ENCODE results near the gene METTL14. TPM values are rescaled to one million over a fixed set of nuclear protein-coding genes. Genes with fewer than 3 reads are reported as not detected.
"Not testable (repeated sequence)": the region's sequence is repeated elsewhere in the genome, so short reads cannot be mapped to it uniquely, and the experiment has no call there.

Gene METTL14
- total RNA-seq, 1 experiment from 2014 or later: 51.1 TPM

DNA sequence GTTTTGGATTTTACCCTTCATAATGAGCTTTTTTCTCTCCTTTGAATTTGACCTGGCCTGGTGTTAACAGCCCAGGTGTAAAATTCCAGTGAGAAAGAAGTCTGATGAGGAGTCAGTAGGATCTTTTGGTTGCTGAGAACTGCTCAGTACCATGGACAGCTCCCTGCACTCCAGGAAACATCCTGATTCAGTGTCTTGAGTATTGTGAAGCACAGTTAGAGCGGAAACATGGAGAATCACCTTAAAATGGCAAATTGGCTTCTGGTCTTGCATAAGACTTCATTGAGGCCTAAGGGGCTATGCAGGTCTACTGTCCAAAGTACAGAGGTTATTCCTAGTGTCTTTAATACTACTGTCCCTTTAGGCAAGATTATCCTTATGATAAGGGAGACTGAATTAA is 16.0 kb upstream of the METTL14 start (continued):
- peak; percentile 71 for TF ChIP-seq FOXK1 (CRISPR knock-in tag; IDR thresholded peaks at IDR 0.05)

DNA sequence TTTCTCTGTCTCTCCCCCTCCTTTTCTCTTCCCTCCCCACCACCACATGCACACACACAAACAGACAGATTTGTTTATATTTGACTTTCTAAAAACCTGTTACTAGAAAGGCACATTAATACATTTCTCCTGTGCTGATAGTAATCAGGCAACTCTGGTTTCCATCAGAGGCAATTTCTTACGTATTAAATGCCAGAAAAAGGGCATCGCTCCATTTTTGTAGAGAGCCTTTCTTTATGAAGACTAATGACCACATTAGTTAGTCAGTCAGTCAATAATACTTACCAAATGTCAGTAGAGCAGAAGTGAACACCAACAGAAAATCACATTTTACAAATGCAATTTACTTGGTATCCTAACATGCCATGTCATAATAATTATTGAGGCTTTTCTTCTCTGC is 14.2 kb upstream of the METTL14 start:
- H3K36me3 Mint-ChIP-seq; H3K9me3 Mint-ChIP-seq; H3K27me3 Mint-ChIP-seq (ENCODE audit: low read depth); POLR2A ChIA-PET; DNase-seq (ENCODE audit: low spot score); ATAC-seq; H3K4me1 Mint-ChIP-seq; H3K4me3 Mint-ChIP-seq; H3K27ac Mint-ChIP-seq: not testable (repeated sequence)
- CTCF ChIA-PET: interaction anchor here (1.4 kb wide), 1 partner anchor 14 kb away, joined by 4 read pairs; the partner anchor contains the start of gene METTL14

DNA sequence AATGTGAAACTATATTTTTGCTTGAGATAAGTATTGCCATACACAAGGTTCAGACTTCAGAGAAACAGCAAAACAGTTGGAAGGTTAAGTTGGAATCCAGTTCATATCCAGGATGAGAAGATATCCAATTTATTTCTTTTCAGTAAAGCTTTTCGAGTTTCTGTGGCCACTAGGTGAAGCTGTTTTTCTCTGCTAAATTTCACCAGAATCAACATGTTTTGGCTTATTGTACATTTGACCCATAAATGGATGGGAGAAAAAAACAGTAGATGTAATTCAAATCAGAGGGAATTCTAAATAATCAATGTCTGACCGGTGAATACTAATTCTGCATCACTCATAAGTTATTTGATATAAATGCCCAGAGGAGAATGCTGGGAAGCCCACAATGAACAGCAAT is 9.1 kb upstream of the METTL14 start:
- TF ChIP-seq JUN (CRISPR knock-in tag; IDR thresholded peaks at IDR 0.05): no peak
- TF ChIP-seq ZNF138 (CRISPR knock-in tag; conservative IDR thresholded peaks at IDR 0.05): no peak
- TF ChIP-seq NR1H2 (CRISPR knock-in tag; IDR thresholded peaks at IDR 0.05): no peak
- no peak for TF ChIP-seq TEAD1 (CRISPR knock-in tag; IDR thresholded peaks at IDR 0.05)
- no peak for TF ChIP-seq ZNF263 (CRISPR knock-in tag; IDR thresholded peaks at IDR 0.05; ENCODE audit: low read depth)
- TF ChIP-seq GABPB1 (CRISPR knock-in tag; IDR thresholded peaks at IDR 0.05): no peak
- TF ChIP-seq MLX (CRISPR knock-in tag; IDR thresholded peaks at IDR 0.05): no peak
- TF ChIP-seq NFATC4 (CRISPR knock-in tag; IDR thresholded peaks at IDR 0.05): no peak
- TF ChIP-seq CREM (CRISPR knock-in tag; IDR thresholded peaks at IDR 0.05): no peak
- no peak for TF ChIP-seq GRHL2 (CRISPR knock-in tag; IDR thresholded peaks at IDR 0.05; ENCODE audit: insufficient replicate concordance, severe bottlenecking)
- no peak for TF ChIP-seq HMGA2 (CRISPR knock-in tag; IDR thresholded peaks at IDR 0.05)
- TF ChIP-seq, protein P1, sequence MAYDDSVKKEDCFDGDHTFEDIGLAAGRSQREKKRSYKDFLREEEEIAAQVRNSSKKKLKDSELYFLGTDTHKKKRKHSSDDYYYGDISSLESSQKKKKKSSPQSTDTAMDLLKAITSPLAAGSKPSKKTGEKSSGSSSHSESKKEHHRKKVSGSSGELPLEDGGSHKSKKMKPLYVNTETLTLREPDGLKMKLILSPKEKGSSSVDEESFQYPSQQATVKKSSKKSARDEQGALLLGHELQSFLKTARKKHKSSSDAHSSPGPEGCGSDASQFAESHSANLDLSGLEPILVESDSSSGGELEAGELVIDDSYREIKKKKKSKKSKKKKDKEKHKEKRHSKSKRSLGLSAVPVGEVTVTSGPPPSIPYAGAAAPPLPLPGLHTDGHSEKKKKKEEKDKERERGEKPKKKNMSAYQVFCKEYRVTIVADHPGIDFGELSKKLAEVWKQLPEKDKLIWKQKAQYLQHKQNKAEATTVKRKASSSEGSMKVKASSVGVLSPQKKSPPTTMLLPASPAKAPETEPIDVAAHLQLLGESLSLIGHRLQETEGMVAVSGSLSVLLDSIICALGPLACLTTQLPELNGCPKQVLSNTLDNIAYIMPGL (CRISPR knock-in tag; IDR thresholded peaks at IDR 0.05): no peak
- TF ChIP-seq NFE2L1 (CRISPR knock-in tag; IDR thresholded peaks at IDR 0.05): no peak
- no peak for TF ChIP-seq CBFB (CRISPR knock-in tag; IDR thresholded peaks at IDR 0.05; ENCODE audit: low read depth)
- TF ChIP-seq, protein P2, sequence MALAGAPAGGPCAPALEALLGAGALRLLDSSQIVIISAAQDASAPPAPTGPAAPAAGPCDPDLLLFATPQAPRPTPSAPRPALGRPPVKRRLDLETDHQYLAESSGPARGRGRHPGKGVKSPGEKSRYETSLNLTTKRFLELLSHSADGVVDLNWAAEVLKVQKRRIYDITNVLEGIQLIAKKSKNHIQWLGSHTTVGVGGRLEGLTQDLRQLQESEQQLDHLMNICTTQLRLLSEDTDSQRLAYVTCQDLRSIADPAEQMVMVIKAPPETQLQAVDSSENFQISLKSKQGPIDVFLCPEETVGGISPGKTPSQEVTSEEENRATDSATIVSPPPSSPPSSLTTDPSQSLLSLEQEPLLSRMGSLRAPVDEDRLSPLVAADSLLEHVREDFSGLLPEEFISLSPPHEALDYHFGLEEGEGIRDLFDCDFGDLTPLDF (CRISPR knock-in tag; IDR thresholded peaks at IDR 0.05): no peak
- TF ChIP-seq ZNF219 (CRISPR knock-in tag; IDR thresholded peaks at IDR 0.05; ENCODE audit: borderline replicate concordance): no peak
- TF ChIP-seq, protein P3, sequence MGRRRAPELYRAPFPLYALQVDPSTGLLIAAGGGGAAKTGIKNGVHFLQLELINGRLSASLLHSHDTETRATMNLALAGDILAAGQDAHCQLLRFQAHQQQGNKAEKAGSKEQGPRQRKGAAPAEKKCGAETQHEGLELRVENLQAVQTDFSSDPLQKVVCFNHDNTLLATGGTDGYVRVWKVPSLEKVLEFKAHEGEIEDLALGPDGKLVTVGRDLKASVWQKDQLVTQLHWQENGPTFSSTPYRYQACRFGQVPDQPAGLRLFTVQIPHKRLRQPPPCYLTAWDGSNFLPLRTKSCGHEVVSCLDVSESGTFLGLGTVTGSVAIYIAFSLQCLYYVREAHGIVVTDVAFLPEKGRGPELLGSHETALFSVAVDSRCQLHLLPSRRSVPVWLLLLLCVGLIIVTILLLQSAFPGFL (CRISPR knock-in tag; IDR thresholded peaks at IDR 0.05; ENCODE audit: borderline replicate concordance): no peak
- TF ChIP-seq NR2C2 (CRISPR knock-in tag; IDR thresholded peaks at IDR 0.05): no peak
- TF ChIP-seq FOXP4 (CRISPR knock-in tag; IDR thresholded peaks at IDR 0.05): no peak
- H3K27me3 Mint-ChIP-seq (ENCODE audit: low read depth): no peaks in the 10 kb centered on the region; the same call in 1 of the 2 replicates
- ChIA-PET POLR2A (no interaction called here), CTCF (interaction anchor here (1.2 kb wide), 1 partner anchor 9 kb away, joined by 4 read pairs; the partner anchor contains the start of gene METTL14)
- no peak overlapping the region for H3K4me3 Mint-ChIP-seq
- ATAC-seq (no peak), DNase-seq (ENCODE audit: low spot score) (no peak)
- H3K36me3 Mint-ChIP-seq: no peaks in the 10 kb centered on the region
- peaks cover 2% of the 10 kb centered on the region; the same call in 1 of the 2 replicates for H3K4me1 Mint-ChIP-seq
- H3K9me3 Mint-ChIP-seq: no peaks in the 10 kb centered on the region
- no peak overlapping the region for H3K27ac Mint-ChIP-seq

Data from WTC11 (cell line).